Brain pericyte (primary cell): Measurements from ENCODE around the gene RBM20.
"Not testable (repeated sequence)": the region's sequence is repeated elsewhere in the genome, so short reads cannot be mapped to it uniquely, and the experiment has no call there.

Source experiments
- DNase-seq: peaks from one replicate; pipeline ENCODE4 v3.0.0-alpha.2; 2012; ENCODE audit warnings: low read depth, low spot score

The RBM20 gene

DNA sequence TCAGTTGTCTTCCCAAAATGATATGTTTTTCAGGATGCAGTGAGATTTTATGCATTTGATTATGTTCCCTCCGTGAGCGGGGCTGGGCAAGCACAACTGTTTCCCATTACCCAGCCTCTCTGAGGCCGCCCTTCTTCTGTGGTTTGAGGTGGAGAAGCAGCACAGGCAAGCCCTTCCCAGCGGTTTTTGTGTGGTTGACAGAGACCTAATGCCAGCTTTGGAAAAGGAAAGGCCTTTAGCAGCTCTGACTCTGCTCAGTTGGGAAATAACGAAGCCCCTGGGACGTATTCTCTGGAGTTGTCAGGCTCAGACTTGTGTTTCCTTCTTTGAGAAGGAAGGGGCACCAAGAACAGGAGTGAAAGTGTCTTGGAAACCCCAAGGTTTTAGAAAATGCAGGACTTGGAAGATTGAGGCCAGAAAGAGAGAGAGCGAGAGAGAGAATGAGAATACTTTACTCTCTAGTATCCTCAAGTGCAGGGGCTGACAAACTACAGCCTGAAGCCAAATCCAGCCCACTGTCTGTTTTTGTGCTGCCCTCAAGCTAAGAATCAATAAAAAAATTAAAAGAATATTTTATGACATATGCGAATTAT, 207.0 kb downstream of the RBM20 start:
- DNase-seq: no peak

DNA sequence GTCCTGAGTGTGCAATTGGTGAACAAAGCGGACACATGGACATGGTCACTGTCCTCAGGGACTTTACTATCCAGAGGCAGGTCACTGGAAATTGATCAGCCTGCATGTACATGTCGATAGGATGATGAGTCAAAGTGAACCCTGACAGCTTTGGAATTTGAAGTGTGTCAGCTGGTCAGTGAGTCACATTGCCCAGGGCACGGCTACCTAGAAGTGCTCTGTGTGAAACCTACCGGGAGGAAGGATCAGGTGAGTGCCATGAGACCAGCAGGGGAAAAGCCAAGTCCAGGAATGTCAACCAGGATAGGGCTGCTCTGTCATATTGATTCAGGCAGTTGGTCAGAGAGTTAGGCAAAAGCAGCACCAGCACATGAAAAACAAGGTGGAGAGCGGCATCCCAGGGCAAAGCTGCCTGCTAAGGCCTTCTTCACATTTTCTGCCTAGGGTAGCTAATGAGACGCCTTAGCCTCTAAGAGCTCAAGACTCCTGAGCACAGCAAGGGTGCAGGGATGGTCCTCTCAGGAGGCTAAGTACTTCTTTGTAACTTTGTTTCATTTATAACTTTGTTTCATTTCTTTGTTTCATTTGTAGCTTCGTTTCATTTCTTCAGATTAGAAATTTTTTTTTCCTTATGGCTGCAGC, 208.2 kb downstream of the RBM20 start:
- no peak for DNase-seq

DNA sequence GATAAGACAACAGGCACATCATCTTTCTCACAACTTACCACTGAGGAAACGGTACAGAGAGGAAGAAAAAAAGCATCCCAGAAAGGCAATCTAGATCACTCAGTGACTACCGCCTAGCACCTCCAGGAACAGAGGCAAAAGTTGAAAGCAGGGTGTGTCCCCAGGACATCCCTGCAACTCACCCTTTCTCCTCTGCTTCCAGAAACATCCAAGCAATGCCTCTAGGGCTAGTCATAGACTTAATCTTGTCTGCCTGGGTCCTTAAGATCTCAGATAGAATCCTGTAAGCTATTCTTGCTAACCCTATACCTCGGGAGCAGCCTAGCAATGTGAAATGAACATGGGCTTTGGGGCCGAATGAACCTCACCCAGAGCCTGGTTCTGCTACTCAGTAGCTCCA, 208.8 kb downstream of the RBM20 start:
- no peak for DNase-seq

GRCh38 chr10:110853921-110854605, 209.9 kb downstream of the RBM20 start:
- no peak for DNase-seq

GRCh38 chr10:110857265-110858171, 213.4 kb downstream of the RBM20 start:
- no peak for DNase-seq

DNA sequence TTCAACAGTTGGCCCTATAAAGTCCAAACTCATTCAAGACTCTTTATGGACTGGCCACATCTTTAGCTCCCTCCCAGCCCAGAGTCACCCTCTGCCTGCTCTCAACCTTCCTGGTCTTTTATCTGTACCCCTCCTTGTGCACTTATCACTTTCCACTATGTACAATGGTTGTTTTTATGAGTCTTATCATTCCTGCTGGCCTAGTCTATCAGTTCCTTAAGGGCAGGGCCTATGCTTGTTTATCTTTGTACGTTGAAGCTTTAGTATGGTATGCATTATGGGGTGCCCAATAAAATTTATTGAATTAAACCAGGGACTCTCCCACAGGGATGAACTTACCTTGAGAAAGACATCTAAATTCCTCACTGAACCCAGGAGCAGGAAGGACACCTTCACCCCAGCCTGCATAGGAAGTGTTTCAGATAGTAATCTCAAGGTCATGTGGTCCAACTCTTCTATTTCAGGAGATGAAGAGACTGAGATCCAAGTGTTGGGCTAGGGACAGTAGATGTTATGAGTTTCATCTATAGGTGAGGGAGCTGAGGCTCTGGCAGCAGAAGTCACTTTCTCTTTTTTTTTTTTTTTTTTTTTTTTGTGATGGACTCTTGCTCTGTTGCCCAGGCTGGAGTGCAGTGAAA, 214.3 kb downstream of the RBM20 start:
- DNase-seq: no peak

GRCh38 chr10:110859206-110859972, 215.3 kb downstream of the RBM20 start:
- DNase-seq: no peak

DNA sequence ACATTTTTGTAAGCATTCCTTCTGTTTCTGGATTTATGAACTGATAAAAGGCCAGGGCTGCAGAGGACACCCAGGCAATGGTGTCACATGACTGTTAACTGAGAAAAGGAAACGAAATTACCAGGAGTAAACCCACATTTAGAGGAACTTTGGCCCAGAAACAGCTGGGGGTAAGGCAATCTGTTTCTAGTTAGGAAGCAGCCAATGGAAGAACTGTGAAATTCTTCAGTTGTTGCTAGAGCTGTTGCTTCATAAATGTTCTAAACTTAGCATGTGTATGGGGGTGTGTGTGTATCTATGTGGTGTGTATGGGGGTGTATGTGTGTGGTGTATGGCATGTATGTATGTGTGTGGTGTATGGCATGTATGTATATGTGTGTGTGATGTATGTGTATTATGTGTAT, 215.8 kb downstream of the RBM20 start:
- DNase-seq: peak; percentile 69

DNA sequence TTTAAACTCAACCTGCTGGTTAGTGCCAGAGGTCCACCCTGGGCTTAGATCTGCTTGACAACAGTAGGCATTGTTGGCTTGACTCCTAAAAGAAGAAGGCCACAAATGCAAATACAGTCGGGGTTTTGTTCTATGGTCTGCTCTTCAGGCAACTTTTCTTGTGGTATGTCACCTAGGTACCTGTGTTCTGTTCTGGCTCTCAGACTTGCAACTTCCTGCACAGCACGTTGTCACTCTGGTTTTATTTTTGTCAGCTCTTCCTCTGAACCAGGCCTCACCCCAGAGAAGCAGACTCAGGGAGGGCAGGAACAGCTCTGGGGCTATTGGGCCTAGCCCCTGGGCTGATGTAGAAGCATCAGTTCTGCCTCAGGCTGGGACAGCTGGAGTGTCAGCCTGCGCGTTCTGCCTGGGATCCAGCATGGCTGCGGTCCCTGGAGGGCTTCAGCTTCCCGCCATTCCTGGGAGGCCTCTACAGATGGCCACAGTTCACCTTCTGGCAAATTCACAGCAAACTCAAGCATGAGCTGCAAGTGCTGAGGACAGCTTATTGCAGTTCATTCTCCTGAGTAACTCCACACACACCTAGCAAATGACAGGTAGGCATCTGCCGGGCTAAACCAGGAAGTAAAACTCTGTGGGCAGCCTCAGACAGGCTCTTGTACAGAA, 216.6 kb downstream of the RBM20 start:
- no peak for DNase-seq

GRCh38 chr10:110861476-110861875, 217.3 kb downstream of the RBM20 start:
- no peak for DNase-seq

DNA sequence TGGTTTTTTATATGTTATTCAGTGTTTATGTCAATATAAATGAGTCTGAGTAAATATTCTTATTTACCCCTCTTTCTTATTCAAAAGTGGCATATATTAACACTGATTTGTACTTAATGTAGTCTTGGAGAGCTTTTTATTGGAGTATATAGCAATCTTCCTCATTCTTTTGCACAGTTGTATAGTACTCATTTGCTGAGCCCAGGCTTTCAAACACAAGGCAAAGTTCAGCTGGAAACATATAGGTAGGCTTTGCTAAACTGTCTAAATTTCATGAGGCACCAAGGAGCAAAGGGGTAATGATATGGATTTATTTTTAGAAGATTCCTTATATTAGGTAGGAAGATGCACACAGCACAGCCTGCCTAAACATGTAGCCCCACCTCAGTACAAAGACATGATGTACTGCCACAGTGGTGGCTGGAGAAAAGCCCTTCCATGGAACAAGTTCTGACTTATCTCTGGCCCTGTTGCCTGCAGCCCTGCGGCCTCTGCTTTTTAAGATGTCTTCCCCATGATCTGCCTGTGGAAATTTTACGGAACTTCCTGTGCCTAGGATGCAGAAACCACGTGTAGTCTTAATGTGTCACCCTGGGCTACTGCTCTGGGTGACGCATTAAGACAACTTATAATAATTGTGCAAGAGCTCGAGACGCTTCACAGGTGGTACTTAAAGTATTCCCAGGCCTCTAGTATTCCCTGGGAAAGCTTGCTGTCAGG, 218.0 kb downstream of the RBM20 start:
- DNase-seq: no peak

DNA sequence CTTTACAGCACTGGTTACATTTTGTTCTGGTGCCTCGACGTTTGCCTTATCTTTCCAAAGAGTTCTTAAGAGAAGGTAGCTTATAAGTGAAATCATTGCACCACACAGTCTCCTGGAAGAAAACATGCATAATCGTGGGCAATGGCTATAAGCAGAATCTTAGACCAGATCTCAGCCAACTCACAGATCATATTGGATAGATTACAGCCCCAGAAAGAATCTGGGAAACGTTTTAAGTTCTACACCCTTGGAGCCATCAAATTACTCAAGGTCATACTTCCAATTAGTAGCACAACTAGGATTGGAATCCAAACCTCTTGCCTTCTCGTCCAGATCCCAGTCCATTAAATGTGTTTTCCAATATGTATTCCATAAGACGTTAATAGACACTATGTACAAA, 218.8 kb downstream of the RBM20 start:
- DNase-seq: no peak

DNA sequence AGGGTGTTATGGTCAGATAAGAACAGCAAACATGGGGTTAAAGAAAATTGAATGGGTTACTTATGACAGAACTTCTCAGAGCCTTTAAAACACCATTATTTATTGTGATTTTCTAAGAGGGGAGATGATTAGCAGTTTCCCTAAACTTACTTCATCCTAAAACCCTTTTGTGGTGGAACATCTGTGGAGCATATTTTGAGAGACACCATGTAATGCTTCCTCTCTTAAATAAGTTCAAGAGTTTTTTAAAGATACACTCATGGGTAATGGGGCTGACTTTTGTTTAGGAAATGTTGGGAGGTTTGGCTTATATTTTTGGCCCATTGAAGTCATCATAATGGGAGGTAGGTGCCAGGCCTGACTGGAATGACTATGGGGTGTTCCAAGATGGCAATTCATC, 219.2 kb downstream of the RBM20 start:
- no peak for DNase-seq

GRCh38 chr10:110863956-110864355, 219.8 kb downstream of the RBM20 start:
- DNase-seq: no peak

GRCh38 chr10:110864662-110865140, 220.6 kb downstream of the RBM20 start:
- DNase-seq: no peak

- DNase-seq: no peak
Measured at GRCh38 chr10:110865186-110865808, 221.2 kb downstream of the RBM20 start.

DNA sequence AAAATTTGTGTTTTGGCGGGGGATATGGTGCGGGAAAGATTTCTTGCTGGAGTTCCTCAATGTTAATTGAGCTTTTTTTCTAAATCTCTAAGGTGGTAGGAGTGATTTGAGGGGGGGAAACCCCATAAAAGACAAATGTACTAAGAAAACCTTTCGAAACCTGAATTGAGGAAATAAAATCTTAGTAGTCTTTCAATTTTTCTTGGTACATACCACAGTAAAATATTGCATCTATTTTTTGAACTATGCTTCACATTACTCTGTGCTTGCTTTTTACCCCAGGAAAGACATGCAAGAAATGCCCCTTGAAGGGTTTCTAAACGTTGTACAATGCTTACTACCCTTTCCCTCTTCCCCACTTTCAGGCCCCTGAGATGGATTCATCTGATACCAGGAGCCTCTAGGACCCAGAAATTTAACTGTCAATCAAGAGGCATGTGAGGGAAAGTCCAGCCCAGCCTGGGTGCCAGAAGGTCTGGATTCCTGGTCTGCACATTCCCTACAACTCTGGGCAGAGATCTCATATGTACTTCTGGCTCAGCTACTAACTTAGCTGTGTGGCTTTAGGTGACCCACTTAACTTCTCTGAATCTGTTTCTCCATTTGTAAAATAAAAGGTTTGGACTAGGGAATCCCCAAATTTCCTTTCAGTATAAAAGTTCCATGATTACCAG, 221.8 kb downstream of the RBM20 start:
- DNase-seq: no peak

DNA sequence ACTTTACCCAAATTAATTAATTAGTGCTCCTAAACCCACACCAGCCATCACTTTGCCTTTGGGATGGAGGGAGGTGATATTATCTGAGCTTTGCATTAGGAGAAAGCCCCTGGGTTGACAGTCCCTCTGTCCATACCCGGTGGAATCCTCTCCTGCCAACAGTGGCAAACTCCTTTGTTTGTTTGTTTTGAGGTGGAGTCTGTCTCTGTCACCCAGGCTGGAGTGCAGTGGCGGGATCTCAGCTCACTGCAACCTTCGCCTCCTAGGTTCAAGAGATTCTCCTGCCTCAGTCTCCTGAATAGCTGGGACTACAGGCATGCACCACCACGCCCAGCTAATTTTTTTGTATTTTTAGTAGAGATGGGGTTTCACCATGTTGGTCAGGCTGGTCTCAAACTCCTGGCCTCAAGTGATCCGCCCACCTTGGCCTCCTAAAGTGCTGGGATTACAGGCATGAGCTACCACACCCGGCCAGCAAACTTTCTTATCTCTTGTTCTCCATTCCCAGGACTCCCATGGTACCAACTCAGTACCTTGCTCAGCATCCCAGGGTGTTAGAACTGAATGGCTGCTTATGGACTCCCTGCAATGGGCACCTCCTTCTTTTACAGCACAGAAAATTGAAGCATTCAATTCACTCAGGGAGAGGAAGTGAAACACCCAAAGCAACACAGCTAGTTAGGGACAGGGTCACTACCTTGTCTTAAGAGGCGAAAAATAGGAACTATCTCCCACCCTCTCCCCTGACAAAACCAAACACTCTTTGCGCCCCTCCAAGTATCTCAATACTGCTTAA, 223.1 kb downstream of the RBM20 start:
- not testable (repeated sequence) for DNase-seq
